ENCODE data around the gene ABCA1.

DNA sequence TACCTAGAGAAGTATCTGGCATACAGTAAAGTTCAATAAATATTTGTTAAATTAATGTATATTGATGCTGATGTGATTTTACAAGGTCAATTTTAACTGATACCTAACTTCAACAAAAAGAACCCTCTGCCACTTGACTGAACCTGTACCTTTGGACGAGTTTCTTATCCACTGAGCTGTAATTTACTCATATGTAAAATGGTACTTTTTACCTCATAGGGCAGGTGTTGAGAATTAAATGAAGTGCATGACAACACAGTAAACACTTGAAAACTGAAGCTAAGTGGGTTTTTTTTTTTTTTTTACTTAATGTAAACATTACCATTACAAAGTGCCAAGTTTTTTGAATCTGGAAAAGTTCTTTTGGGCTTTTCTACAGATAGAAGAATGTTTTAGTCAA is 148.6 kb downstream of the ABCA1 start:
- TF ChIP-seq, protein P1, sequence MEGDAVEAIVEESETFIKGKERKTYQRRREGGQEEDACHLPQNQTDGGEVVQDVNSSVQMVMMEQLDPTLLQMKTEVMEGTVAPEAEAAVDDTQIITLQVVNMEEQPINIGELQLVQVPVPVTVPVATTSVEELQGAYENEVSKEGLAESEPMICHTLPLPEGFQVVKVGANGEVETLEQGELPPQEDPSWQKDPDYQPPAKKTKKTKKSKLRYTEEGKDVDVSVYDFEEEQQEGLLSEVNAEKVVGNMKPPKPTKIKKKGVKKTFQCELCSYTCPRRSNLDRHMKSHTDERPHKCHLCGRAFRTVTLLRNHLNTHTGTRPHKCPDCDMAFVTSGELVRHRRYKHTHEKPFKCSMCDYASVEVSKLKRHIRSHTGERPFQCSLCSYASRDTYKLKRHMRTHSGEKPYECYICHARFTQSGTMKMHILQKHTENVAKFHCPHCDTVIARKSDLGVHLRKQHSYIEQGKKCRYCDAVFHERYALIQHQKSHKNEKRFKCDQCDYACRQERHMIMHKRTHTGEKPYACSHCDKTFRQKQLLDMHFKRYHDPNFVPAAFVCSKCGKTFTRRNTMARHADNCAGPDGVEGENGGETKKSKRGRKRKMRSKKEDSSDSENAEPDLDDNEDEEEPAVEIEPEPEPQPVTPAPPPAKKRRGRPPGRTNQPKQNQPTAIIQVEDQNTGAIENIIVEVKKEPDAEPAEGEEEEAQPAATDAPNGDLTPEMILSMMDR (IDR thresholded peaks at IDR 0.05; ENCODE audit: borderline replicate concordance, extremely low read depth, low read length, poor library complexity, severe bottlenecking), result no peak
- no peak for TF ChIP-seq EZH2 (IDR thresholded peaks at IDR 0.05; ENCODE audit: borderline replicate concordance, low read depth, low read length, severe bottlenecking)

Measured in DND-41 (cell line).